ENCODE data around the gene ABCA13. TPM values are rescaled to one million over a fixed set of nuclear protein-coding genes. Genes with fewer than 3 reads are reported as not detected.

The ABCA13 gene
- total and polyA plus RNA-seq, 2 of the 4 experiments (the other 2 are of a cell fraction), result under 0.01 to 0.07 TPM

GRCh38 chr7:48304641-48305040 is 133.4 kb downstream of the ABCA13 start:
- Histone ChIP-seq H2AK9ac (replicated peaks; ENCODE audit: low read depth, low read length, poor library complexity) (no peak overlapping the region), H3K23ac (ENCODE audit: low read depth, low read length) (no peak overlapping the region), H2BK120ac (ENCODE audit: low read depth, low read length) (no peak overlapping the region), H3K79me1 (ENCODE audit: low read depth in 1 of 2, low read length in 2 of 2) (no peaks in the 10 kb centered on the region), H3K4me1 (ENCODE audit: control insufficient read depth, insufficient read depth, low read length) (peaks cover 2% of the 10 kb centered on the region; the same call in 1 of the 2 replicates), H3K9me3 (ENCODE audit: control insufficient read depth, insufficient read depth, low read length) (no peaks in the 10 kb centered on the region), H3K4ac (ENCODE audit: low read depth, low read length) (no peak overlapping the region), H3K18ac (ENCODE audit: low read depth, low read length) (no peak overlapping the region), H3K9me1 (ENCODE audit: insufficient read depth, low read length) (no peaks in the 10 kb centered on the region), H2AFZ (replicated peaks; ENCODE audit: low read length, poor library complexity) (no peak overlapping the region), H2BK20ac (ENCODE audit: low read depth, low read length) (no peak overlapping the region), H4K5ac (ENCODE audit: low read depth, low read length) (no peak overlapping the region), H3K27ac (ENCODE audit: insufficient read depth, low read length) (no peak overlapping the region), H2BK5ac (ENCODE audit: low read depth, low read length, poor library complexity, severe bottlenecking) (no peak overlapping the region), H3K4me3 (ENCODE audit: insufficient read depth, low read depth, low read length) (no peak overlapping the region), H3K9ac (ENCODE audit: low read depth, low read length) (no peak overlapping the region), H4K91ac (ENCODE audit: insufficient read depth, low read depth, low read length) (no peak overlapping the region), H3K4me2 (ENCODE audit: low read depth, low read length) (no peak overlapping the region), H3K14ac (replicated peaks; ENCODE audit: low read depth, low read length) (no peak overlapping the region), H2BK15ac (ENCODE audit: low read depth, low read length) (no peak overlapping the region), H3K56ac (ENCODE audit: extremely low read depth, insufficient read depth, low read length) (no peak overlapping the region), H4K20me1 (ENCODE audit: insufficient read depth, low read length) (no peaks in the 10 kb centered on the region), H3K27me3 (ENCODE audit: control insufficient read depth, insufficient read depth, low read length) (no peaks in the 10 kb centered on the region), H3K36me3 (ENCODE audit: control insufficient read depth, insufficient read depth, low read length) (no peaks in the 10 kb centered on the region), H2AK5ac (ENCODE audit: low read depth, low read length) (no peak overlapping the region), H4K8ac (ENCODE audit: low read depth in 2 of 2, low read length in 2 of 2) (no peak overlapping the region)
- WGBS, 2 experiments (ENCODE audit: extremely low coverage in 2 of 2, insufficient read length in 1 of 2), result no CpG with 5 or more reads among the region's 1 CpG
- intact Hi-C loops (cut with micrococcal nuclease), result no loop called here
- no peak for DNase-seq
- CTCF ChIA-PET, result no interaction called here
- POLR2A ChIA-PET (ENCODE audit: unreplicated experiment), result no interaction called here
- BruUV-seq (replicated peaks), result no TSS peak
- TF ChIP-seq POLR2A (IDR thresholded peaks at IDR 0.05; ENCODE audit: low read depth, low read length) (no peak), USF2 (IDR thresholded peaks at IDR 0.05; ENCODE audit: low read depth, low read length) (no peak)
- TF ChIP-seq, protein P1, sequence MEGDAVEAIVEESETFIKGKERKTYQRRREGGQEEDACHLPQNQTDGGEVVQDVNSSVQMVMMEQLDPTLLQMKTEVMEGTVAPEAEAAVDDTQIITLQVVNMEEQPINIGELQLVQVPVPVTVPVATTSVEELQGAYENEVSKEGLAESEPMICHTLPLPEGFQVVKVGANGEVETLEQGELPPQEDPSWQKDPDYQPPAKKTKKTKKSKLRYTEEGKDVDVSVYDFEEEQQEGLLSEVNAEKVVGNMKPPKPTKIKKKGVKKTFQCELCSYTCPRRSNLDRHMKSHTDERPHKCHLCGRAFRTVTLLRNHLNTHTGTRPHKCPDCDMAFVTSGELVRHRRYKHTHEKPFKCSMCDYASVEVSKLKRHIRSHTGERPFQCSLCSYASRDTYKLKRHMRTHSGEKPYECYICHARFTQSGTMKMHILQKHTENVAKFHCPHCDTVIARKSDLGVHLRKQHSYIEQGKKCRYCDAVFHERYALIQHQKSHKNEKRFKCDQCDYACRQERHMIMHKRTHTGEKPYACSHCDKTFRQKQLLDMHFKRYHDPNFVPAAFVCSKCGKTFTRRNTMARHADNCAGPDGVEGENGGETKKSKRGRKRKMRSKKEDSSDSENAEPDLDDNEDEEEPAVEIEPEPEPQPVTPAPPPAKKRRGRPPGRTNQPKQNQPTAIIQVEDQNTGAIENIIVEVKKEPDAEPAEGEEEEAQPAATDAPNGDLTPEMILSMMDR (conservative IDR thresholded peaks at IDR 0.05; ENCODE audit: low read depth, low read length), result no peak
- dilution Hi-C loops (cut with HindIII; ENCODE audit: low sequenced_read_pairs, unreplicated experiment), result no loop called here
- in situ Hi-C loops (cut with MboI; ENCODE audit: low sequenced_read_pairs), result no loop called here
- no peak for ATAC-seq (ENCODE audit: low read depth)
